ENCODE results near the gene BEST2. TPM values are rescaled to one million over a fixed set of nuclear protein-coding genes. Genes with fewer than 3 reads are reported as not detected.

The BEST2 gene
- total RNA-seq, 1 experiment from 2014 or later: 0.10 TPM

GRCh38 chr19:12796146-12797071, 44.8 kb downstream of the BEST2 start:
- Histone ChIP-seq H3K4me1 (ENCODE audit: control insufficient read depth in 1 of 2, insufficient read depth in 2 of 2, low read length in 2 of 2) (peaks cover 29 to 68% of the 10 kb centered on the region in 2 experiments), H3K9ac (ENCODE audit: low read length) (peak overlapping the region; percentile 58), H3K9me2 (ENCODE audit: insufficient read depth) (no peaks in the 10 kb centered on the region), H2AFZ (ENCODE audit: low read depth, low read length, poor library complexity, severe bottlenecking) (no peak overlapping the region), H4K20me1 (ENCODE audit: insufficient read depth) (no peaks in the 10 kb centered on the region), H3K27me3 (ENCODE audit: insufficient read depth, low read length) (no peaks in the 10 kb centered on the region), H3K27ac (ENCODE audit: low read depth, low read length) (peak overlapping the region; percentile 70), H3K4me2 (ENCODE audit: low read length) (peak overlapping the region; percentile 72), H3K4me3 (replicated peaks in 1 of 2; ENCODE audit: low read depth in 1 of 2, low read length in 2 of 2) (peak overlapping the region in 1 of 2 experiments; percentile 33; a peak in 1 of 4 replicates), H3K9me3 (ENCODE audit: control insufficient read depth in 1 of 2, insufficient read depth in 1 of 2, low read depth in 1 of 2, low read length in 2 of 2) (no peaks in the 10 kb centered on the region), H3K36me3 (ENCODE audit: control insufficient read depth in 1 of 2, insufficient read depth in 2 of 2, low read length in 2 of 2) (peaks cover 4 to 19% of the 10 kb centered on the region in 2 experiments; a peak in 3 of 4 replicates), H3K79me2 (ENCODE audit: insufficient read depth, low read length) (peaks cover 40% of the 10 kb centered on the region)
- intact Hi-C loops (cut with micrococcal nuclease): loop anchor here (1.0 to 2.0 kb wide), 4 partner anchors 19 to 120 kb away; no protein-coding TSS in a partner anchor
- ChIA-PET RAD21 (ENCODE audit: low non-redundant PET in 1 of 2, low total read pairs in 2 of 2, uncharacterized antibody in 2 of 2, unreplicated experiment in 2 of 2) (interaction anchor here (0.8 to 3.4 kb wide), 7 partner anchors 19 to 36 kb away, joined by 4 to 17 read pairs (median 11); no protein-coding TSS in a partner anchor), CTCF (interaction anchor here (0.7 to 6.4 kb wide), 15 partner anchors 10 to 169 kb away, joined by 3 to 123 read pairs (median 4); partner anchors contain the start of genes HOOK2, RNASEH2A and TRIR), POLR2A (interaction anchor here (0.7 to 6.7 kb wide), 7 partner anchors 14 to 85 kb away, joined by 3 to 172 read pairs (median 3); partner anchors contain the start of genes DNASE2 and HOOK2)
- DNase-seq (ENCODE audit: low read depth, low spot score): no peak
- ATAC-seq: peak; percentile 32
- TF ChIP-seq FOSL1 (IDR thresholded peaks at IDR 0.05; ENCODE audit: low read depth) (no peak), SIN3A (IDR thresholded peaks at IDR 0.05; ENCODE audit: low read depth) (no peak), EGR1 (IDR thresholded peaks at IDR 0.05; ENCODE audit: low read depth) (no peak), EZH2phosphoT487 (IDR thresholded peaks at IDR 0.05; ENCODE audit: borderline replicate concordance) (no peak), POLR2AphosphoS5 (IDR thresholded peaks at IDR 0.05; ENCODE audit: low read depth, low read length) (peak; percentile 59), CTCF (IDR thresholded peaks at IDR 0.05 in 2 of 3, conservative IDR thresholded peaks at IDR 0.05 in 1 of 3; ENCODE audit: borderline replicate concordance in 1 of 3, insufficient read depth in 1 of 3, low read depth in 2 of 3, low read length in 2 of 3) (peak in 2 of 3 experiments; percentile 93 to 94; a peak in 4 of 6 replicates), ZNF274 (IDR thresholded peaks at IDR 0.05; ENCODE audit: low read depth, low read length) (no peak), MAX (IDR thresholded peaks at IDR 0.05) (no peak), ZFX (IDR thresholded peaks at IDR 0.05) (no peak), EZH2 (IDR thresholded peaks at IDR 0.05) (no peak), RAD21 (IDR thresholded peaks at IDR 0.05; ENCODE audit: low read depth) (no peak), POLR2A (IDR thresholded peaks at IDR 0.05; ENCODE audit: borderline replicate concordance, extremely low read depth, insufficient read depth, insufficient read length) (peak; percentile 0)
- BruUV-seq (replicated peaks): no TSS peak

Data from HCT116 (cell line).